Tibial nerve (tissue), 4 donors: Measurements from ENCODE around the gene RPLP2.

ENCODE experiments used
- CTCF ChIP-seq, 5 experiments: fragments of 200-600 bp in 3 of 5; fragments of 450-650 bp in 2 of 5; sonication (generic) in 3 of 5; IDR thresholded peaks; one replicate each; pipeline ENCODE4 v1.5.1; 2016 to 2019; ENCODE audit warnings: antibody characterized with exemption in 5 of 5, mild to moderate bottlenecking in 3 of 5, moderate library complexity in 2 of 5
- EP300 ChIP-seq, 2 donors: sonication (generic); formaldehyde crosslinking; IDR thresholded peaks; one replicate each; pipeline ENCODE4 v1.6.1; 2017; ENCODE audit warnings: antibody characterized with exemption in 2 of 2, mild to moderate bottlenecking in 1 of 2
- POLR2A ChIP-seq, 2 donors: fragments of 450-650 bp; IDR thresholded peaks; one replicate each; pipeline ENCODE4 v1.6.1; 2017; ENCODE audit warnings: antibody characterized with exemption in 2 of 2, mild to moderate bottlenecking in 2 of 2, moderate library complexity in 2 of 2

DNA sequence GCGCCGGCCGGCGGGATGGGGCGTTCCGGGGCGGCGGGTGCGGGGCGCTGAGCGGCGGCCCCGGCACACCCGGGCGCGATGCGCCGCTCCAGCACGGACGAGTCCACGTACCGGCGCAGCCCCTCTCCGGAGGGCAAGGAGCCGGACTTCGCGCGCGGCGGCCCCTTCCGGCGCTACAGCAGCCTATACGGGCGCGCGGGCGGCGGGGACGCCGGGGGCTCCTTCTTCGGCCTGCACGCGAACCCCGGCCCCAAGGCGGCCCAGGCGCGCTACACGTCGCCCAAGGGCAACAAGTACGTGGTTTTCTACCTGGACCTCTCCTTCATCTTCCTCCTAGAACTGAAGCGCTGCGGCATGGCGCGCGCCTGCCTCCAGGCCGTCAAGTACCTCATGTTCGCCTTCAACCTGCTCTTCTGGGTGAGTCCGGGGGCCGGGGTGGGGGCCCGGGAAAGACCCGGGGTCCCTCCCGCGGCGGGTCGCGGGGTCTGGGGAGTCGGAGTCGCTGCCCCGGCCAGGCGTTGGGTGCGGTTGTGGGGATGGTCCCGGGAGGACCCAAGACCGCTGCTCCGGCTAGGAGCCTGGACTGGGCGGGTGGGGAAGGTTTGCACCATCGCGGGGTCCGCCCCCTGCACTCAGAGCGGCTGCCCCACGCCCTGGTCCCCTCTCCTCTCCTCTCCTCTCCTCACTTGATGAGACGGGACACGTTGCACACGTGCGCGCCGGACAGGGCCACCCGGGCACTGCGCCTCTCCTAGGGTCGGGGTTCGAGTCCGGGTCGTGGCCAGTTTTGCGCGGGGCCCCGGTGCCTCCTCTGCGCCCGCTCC, 40.4 kb downstream of the RPLP2 start:
- no peak for TF ChIP-seq POLR2A (IDR thresholded peaks at IDR 0.05)
- TF ChIP-seq EP300 (IDR thresholded peaks at IDR 0.05): no peak
- no peak for TF ChIP-seq CTCF (IDR thresholded peaks at IDR 0.05)
